ENCODE results near the gene PARD3.

DNA sequence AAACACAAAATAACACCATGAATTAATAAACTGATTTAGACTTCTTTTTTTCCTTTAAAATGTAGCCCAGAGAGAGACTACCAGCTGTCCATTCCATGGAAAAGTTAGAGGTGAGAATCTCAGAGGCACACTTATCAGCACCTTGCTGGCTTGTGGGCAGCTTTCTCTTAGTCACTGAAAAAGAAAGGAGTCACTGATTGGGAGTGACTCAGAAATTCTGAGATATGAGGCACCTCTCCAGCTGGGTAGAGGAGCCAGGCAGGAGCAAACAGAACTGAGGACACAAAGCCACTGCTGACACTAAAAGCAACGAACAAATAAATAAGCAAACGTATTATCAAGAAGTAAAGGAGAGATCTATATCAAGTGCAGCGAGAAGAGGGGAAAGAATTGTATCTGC lies 310.6 kb downstream of the PARD3 start:
- TF ChIP-seq, protein P1, sequence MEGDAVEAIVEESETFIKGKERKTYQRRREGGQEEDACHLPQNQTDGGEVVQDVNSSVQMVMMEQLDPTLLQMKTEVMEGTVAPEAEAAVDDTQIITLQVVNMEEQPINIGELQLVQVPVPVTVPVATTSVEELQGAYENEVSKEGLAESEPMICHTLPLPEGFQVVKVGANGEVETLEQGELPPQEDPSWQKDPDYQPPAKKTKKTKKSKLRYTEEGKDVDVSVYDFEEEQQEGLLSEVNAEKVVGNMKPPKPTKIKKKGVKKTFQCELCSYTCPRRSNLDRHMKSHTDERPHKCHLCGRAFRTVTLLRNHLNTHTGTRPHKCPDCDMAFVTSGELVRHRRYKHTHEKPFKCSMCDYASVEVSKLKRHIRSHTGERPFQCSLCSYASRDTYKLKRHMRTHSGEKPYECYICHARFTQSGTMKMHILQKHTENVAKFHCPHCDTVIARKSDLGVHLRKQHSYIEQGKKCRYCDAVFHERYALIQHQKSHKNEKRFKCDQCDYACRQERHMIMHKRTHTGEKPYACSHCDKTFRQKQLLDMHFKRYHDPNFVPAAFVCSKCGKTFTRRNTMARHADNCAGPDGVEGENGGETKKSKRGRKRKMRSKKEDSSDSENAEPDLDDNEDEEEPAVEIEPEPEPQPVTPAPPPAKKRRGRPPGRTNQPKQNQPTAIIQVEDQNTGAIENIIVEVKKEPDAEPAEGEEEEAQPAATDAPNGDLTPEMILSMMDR (conservative IDR thresholded peaks at IDR 0.05 in 1 of 2, IDR thresholded peaks at IDR 0.05 in 1 of 2; ENCODE audit: low read depth in 1 of 2, low read length in 2 of 2): no peak
- TF ChIP-seq EZH2 (IDR thresholded peaks at IDR 0.05; ENCODE audit: low read length, missing control alignments): no peak

All from fibroblast of lung (primary cell).